ENCODE data around the gene FEM1C.

DNA sequence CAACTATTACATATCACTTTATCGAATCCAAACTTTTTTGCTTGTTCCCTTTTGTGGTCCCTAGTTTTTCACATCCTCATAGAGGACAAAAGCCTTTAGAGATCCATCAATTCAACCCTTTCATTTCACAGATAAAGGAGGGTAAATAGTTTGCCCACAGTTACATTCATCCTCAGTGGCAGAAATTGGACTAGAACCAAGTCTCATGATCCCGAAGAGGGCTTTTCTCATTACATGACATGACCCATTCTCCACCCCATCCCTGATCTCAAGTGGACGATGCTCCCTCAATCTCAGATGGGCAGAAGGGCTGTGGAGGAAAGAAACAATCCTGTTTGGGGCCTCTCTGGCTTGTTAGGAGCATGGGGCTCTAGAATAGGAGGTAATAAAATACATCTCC is 34.6 kb upstream of the FEM1C start:
- TF ChIP-seq, protein P1, sequence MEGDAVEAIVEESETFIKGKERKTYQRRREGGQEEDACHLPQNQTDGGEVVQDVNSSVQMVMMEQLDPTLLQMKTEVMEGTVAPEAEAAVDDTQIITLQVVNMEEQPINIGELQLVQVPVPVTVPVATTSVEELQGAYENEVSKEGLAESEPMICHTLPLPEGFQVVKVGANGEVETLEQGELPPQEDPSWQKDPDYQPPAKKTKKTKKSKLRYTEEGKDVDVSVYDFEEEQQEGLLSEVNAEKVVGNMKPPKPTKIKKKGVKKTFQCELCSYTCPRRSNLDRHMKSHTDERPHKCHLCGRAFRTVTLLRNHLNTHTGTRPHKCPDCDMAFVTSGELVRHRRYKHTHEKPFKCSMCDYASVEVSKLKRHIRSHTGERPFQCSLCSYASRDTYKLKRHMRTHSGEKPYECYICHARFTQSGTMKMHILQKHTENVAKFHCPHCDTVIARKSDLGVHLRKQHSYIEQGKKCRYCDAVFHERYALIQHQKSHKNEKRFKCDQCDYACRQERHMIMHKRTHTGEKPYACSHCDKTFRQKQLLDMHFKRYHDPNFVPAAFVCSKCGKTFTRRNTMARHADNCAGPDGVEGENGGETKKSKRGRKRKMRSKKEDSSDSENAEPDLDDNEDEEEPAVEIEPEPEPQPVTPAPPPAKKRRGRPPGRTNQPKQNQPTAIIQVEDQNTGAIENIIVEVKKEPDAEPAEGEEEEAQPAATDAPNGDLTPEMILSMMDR (IDR thresholded peaks at IDR 0.05 in 4 of 5, conservative IDR thresholded peaks at IDR 0.05 in 1 of 5): no peak
- no peak for TF ChIP-seq POLR2A (IDR thresholded peaks at IDR 0.05)
